Hematopoietic multipotent progenitor cell treated with erythropoietin and hydrocortisone succinate and interleukin-3 and kit ligand, for 6 days (in vitro differentiated cells): ENCODE data around the gene PLEKHH1.
A peak's percentile ranks its signal among the peaks of the same experiment; 100 is the strongest.
"Not testable (repeated sequence)": the region's sequence is repeated elsewhere in the genome, so short reads cannot be mapped to it uniquely, and the experiment has no call there.

Source experiments
- DNase-seq: peaks from one replicate; pipeline ENCODE4 v3.0.0-alpha.2; 2015

The PLEKHH1 gene

DNA sequence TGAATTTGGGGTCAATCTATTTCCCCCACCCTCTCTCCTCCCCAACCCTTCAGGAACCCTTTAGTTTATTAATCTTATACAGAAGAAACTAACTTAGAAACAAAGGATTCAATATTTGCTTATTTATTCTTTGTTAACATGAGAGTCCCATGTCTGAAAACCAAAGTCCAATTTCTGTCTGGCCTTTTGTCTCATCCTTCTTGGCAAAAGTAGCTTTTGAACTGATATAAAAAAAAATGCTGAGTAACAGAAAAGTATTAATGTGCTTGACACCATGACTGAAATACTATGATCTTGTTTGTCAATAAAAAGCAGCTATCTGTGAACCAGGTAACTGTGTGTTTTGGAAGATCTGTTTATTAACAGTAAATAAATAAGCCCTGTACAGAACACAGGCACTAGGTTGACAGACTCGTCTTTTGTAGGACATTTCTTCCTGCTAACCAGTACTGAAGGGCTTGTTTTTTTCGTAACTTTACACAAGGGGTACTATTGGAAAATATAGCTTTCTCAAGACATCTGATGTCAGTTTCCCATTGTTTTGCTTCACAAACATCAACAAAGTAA is 56.2 kb downstream of the PLEKHH1 start:
- no peak for DNase-seq

- not testable (repeated sequence) for DNase-seq
Observed at GRCh38 chr14:67593650-67594049, 60.6 kb downstream of the PLEKHH1 start.

DNA sequence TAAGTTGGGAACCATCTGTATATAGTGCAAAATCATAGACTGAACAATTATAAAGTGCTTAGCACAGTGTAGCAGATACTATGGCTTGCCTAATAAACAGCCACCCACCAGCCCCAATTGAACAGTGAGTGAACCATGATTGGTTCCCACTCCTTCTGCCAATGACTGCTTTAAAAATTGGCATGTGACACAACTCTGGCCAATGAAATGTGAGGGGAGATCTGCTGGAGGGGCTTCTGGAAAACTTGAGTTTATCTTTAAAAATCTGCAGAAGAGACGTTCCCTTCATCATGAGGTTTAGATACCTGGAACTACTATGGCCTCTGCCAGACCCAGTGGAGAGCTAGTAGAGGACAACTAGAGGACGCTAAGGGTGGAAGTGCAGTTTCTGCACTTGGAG is 62.3 kb downstream of the PLEKHH1 start:
- DNase-seq = no peak

- peak; percentile 94 for DNase-seq
Observed at GRCh38 chr14:67599698-67600561, 66.8 kb downstream of the PLEKHH1 start, which contains the start of gene PIGH. Gene PIGH (minus strand): TSS chr14:67600268. CDS start chr14:67600203, 65 bp downstream.

DNA sequence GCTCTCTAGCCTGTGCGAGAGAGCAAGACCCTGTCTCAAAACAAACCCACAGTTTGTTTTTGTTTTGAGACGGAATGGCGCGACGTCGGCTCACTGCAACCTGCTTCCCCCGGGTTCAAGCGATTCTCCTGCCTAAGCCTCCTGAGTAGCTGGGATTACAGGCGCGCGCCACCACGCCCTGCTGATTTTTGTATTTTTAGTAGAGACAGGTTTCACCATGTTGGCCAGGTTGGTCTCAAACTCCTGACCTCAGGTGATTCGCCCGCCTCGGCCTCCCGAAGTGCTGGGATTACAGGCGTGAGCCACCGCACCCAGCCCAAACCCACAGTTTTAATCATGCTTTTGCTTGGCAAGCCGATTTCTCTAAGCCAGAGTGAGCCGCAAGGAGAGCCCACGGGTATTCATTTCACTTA is 67.5 kb downstream of the PLEKHH1 start:
- not testable (repeated sequence) for DNase-seq

- DNase-seq = no peak
Observed at GRCh38 chr14:67602076-67602475, 69.0 kb downstream of the PLEKHH1 start.

- DNase-seq = no peak
Observed at GRCh38 chr14:67602995-67603545, 70.0 kb downstream of the PLEKHH1 start.

DNA sequence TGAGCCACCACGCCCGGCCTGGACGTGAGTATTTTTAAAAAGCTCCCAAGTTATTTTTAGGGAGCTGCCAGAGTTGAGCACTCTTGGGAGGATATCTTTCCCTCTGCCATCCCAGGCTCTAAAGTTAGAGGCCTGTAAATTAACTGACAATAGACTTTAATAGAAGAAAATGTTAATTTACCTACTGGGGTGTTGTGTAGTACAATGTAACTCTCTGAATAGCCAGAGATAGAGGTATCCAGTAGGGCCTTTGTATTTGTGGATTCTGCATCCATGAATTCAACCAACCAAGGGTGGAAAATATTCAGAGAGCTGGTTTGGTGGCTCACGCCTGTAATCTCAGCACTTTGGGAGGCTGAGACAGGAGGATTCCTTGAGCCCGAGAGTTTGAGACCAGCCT is 74.6 kb downstream of the PLEKHH1 start:
- DNase-seq = no peak

- no peak for DNase-seq
Observed at GRCh38 chr14:67609642-67610310, 76.7 kb downstream of the PLEKHH1 start.

- no peak for DNase-seq
Observed at GRCh38 chr14:67610491-67610890, 77.4 kb downstream of the PLEKHH1 start.

- peak; percentile 94 for DNase-seq
Observed at GRCh38 chr14:67618617-67619063, 85.5 kb downstream of the PLEKHH1 start.

DNA sequence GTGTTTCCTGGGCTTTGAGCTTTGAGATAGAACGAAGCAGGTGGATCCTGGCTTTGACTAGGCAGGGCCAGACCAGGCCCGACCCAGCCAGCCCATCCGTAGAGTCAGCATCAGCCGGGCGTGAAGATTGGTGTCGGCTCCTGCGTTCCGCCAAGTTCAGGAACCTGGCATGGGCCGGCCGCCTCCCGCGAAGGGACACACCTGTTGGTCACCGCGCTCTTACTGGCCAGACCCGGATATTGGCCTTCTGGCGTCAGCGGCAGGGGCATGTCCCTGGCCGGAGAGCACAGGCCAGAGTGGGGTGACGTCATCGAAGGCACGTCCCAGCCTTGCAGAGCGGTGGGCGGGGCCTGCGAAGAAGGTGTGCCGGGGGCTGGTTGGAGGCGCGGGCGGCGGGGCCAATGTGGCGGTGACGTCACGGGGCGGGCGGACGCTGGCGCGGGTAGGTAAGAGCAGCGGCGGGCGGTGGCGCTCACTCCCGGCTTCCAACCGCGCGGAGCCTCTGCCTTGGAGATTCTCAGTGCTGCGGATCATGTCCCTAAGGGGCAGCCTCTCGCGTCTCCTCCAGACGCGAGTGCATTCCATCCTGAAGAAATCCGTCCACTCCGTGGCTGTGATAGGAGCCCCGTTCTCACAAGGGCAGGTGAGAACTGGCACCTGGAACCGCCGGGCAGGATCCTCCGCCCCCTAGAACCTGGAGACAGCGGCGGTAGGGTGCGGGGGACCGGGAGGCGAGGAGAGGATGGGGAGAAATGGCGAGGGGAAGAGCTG is 86.5 kb downstream of the PLEKHH1 start, which contains the start of gene ARG2:
Gene ARG2, plus strand, starts transcription at position 475 of the 771 bp plus-strand sequence. Its CDS starts 58 bp downstream, at position 533.
- peak; percentile 97 for DNase-seq

DNA sequence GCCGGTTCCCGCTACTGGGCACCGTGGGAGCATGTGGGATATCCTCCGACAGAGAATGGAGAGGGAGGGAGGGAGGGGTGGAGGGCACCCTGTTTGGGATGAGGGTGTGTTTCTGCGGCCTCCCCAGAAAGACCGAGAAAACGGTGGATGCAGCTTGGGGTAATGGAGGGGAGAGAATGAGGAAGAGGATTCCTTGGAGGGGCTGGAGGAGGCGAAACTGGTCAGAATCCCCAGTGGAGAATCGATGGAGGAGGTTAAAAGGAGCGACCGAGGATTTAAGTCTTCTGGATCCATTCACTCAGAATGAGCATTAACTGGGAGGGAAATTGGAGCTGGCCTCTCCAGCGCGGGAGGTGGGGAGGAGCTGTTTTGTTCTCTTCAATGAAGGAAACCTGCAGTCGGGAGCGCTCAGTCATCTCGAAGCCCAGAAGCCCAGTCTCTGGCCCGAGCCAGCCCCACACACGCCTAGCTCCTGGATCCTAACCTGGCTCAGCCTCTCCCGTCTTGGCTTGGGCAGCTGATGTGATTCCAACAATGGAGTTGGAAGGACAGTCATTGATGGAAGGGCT is 87.2 kb downstream of the PLEKHH1 start:
- peak; percentile 18 for DNase-seq

DNA sequence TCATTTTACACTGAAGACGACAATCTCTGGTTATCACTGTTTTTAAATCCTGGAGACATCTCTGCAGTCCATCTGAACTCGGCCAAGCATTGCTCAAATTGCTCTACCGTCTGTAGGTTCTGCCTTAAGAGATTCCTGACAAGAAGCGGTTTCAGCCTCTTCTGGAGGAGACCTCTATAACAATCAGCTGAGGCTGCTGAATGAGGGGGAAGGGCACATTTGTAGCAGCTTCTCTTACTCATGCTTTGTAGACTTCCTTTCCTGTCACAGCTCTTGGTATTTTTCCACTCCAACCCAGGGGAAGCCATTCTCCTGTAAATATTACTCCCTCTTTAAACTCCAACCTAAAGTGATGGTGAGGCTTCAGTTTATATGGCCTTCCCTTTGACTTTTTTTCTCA is 89.6 kb downstream of the PLEKHH1 start:
- DNase-seq = peak; percentile 41

- no peak for DNase-seq
Observed at GRCh38 chr14:67623114-67623513, 90.0 kb downstream of the PLEKHH1 start.

- not testable (repeated sequence) for DNase-seq
Observed at GRCh38 chr14:67626131-67626530, 93.0 kb downstream of the PLEKHH1 start.

DNA sequence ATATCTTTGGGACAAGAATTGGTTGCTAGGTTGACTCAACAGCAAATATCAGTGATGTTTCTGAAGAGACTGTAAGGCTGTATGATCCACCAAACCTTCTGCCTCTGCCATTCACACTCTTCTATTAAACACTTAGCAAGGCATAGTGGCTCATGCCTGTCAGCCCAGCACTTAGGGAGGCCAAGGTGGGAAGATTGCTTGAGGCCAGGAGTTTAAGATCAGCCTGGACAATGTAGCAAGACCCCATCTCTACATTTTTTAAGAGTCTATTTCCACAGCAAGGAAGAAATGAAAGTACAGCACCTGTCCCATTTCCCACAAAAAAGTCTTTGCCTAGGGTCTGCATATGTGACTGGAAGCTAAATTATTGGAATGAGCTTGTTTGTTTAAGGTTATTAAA is 94.4 kb downstream of the PLEKHH1 start:
- no peak for DNase-seq

DNA sequence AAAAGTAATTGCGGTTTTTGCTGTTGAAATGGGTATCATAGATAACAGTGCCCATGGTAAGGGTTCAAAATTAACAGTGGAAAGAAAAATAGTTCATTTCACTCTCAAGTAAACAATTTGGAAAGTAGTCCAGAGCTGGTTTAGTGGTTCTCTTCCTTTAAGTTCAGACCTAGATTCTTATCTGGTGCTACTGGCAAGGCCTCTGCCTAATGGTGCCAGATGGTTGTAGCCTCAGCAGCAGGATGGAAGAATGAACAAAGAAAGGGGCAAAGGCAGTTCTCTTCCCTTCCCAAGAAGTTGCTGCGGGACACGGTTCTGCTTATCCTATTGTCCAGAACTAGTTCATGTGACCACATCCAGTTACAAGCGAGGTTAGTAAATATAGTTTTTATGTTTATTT is 97.1 kb downstream of the PLEKHH1 start:
- DNase-seq = no peak

- DNase-seq = no peak
Observed at GRCh38 chr14:67630938-67631337, 97.8 kb downstream of the PLEKHH1 start.

- no peak for DNase-seq
Observed at GRCh38 chr14:67633451-67634147, 100.5 kb downstream of the PLEKHH1 start.

GRCh38 chr14:67636361-67636919 is 103.3 kb downstream of the PLEKHH1 start:
- peak; percentile 41 for DNase-seq
